ENCODE measurements around the gene C21orf91. TPM values are rescaled to one million over a fixed set of nuclear protein-coding genes. Genes with fewer than 3 reads are reported as not detected.

Gene C21orf91
- polyA plus RNA-seq, 1 experiment, result 17.5 TPM

DNA sequence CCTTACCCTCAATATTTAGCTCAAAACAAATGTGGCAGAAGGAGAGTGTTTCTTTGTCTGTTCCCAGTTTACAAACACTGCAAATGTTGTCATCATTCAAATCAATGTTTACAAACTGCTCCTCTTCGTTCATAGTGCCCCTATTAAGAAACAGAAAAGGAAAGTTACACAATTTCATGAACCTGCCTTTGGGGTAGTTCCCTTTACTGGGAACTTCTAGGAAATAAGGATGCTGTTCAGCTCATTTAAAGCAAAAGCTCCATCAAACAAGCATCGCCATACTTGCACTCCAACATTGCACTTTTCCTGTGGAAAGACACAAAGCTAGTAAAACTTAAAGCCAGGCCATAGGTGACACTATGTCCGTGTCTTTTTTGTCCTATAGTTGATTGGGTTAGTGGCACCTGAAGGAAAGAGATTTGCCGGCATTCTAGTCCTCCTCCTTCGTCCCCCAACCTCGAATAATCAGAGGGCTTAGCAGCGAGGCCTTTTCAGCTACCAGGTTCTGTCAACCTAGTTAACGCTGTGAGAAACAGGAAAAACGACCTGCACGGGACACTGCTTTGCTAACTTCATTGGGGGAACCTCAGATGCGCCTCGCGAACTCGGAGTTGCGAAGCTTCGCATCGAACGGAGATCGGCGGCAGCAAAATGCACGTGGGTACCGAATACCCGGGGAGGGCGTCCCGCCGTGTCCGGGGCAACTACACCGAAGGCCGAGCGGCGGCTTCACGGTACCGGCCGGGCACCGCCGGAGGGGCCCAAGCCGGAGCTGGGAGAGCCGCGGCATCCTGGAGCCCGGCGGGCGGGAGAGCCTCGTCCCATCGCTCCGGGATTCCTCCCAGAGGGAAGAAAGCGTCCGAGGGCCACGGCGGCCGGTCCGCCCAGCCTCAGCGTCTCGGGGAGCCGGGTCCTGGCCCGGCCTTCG lies 706 bp downstream of the C21orf91 start:
- Histone ChIP-seq H3K27me3 (ENCODE audit: control insufficient read depth, insufficient read depth, low read length) (no peaks in the 10 kb centered on the region), H3K4me3 (ENCODE audit: low read depth, low read length) (peak overlapping the region; percentile 81), H3K27ac (ENCODE audit: low read depth, low read length) (no peak overlapping the region), H3K9me3 (ENCODE audit: control insufficient read depth, insufficient read depth, low read length) (no peaks in the 10 kb centered on the region)
- ChIA-PET CTCF (interaction anchor here (0.7 to 4.1 kb wide), 3 partner anchors 30 to 139 kb away, joined by 3 to 19 read pairs (median 4); no protein-coding TSS in a partner anchor), POLR2A (interaction anchor here (0.6 to 2.6 kb wide), 7 partner anchors 9 to 252 kb away, joined by 3 to 23 read pairs (median 4); no protein-coding TSS in a partner anchor)
- DNase-seq (ENCODE audit: low read depth, low spot score), result no peak
- TF ChIP-seq, protein P1, sequence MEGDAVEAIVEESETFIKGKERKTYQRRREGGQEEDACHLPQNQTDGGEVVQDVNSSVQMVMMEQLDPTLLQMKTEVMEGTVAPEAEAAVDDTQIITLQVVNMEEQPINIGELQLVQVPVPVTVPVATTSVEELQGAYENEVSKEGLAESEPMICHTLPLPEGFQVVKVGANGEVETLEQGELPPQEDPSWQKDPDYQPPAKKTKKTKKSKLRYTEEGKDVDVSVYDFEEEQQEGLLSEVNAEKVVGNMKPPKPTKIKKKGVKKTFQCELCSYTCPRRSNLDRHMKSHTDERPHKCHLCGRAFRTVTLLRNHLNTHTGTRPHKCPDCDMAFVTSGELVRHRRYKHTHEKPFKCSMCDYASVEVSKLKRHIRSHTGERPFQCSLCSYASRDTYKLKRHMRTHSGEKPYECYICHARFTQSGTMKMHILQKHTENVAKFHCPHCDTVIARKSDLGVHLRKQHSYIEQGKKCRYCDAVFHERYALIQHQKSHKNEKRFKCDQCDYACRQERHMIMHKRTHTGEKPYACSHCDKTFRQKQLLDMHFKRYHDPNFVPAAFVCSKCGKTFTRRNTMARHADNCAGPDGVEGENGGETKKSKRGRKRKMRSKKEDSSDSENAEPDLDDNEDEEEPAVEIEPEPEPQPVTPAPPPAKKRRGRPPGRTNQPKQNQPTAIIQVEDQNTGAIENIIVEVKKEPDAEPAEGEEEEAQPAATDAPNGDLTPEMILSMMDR (IDR thresholded peaks at IDR 0.05; ENCODE audit: low read depth, low read length), result no peak

DNA sequence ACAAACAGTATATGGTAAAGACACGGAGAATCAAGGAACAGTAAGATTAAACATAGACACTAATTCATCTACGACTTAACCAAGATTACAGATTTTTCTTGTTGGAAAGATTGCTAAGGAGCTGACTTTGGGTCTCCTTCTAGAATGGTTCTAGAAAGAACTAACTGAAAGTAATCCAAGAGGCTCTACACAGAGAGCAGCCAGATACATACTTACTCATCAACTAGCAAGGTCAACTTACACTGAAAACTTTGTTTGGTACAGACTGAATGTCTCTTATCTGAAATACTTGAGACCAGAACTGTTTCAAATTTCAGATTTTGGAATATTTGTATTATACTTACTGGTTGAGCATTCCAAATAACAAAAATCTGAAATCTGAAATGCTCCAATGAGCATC lies 5.8 kb downstream of the C21orf91 start:
- ChIA-PET CTCF (interaction anchor here (0.8 to 1.9 kb wide), 3 partner anchors 33 to 112 kb away, joined by 3 to 5 read pairs (median 3); no protein-coding TSS in a partner anchor), POLR2A (no interaction called here)
- Histone ChIP-seq H3K27me3 (ENCODE audit: control insufficient read depth, insufficient read depth, low read length) (no peaks in the 10 kb centered on the region), H3K9me3 (ENCODE audit: control insufficient read depth, insufficient read depth, low read length) (peaks cover 3% of the 10 kb centered on the region), H3K4me3 (ENCODE audit: low read depth, low read length) (no peak overlapping the region), H3K27ac (ENCODE audit: low read depth, low read length) (no peak overlapping the region)
- TF ChIP-seq, protein P1 (IDR thresholded peaks at IDR 0.05; ENCODE audit: low read depth, low read length), result no peak
- no peak for DNase-seq (ENCODE audit: low read depth, low spot score)

DNA sequence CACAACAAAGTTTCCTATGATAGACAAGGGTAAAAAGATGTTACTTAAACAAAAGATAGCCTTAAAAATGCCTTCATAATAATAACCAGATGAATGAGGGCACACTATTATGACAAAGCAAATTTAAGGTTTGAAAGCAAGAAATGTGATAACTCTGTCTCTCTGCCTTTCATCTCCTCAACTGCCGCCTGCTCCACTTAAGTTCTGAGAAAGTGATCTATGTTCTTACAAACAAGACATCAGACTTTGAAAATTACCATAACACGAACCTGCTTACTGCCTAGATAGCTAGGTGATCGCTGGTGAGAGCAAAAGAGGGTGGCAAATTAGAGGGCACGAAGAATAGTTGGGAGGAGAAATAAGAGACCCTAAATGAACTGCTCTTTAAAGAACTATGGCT lies 13.2 kb downstream of the C21orf91 start:
- no peak for DNase-seq (ENCODE audit: low read depth, low spot score)
- TF ChIP-seq, protein P1 (IDR thresholded peaks at IDR 0.05; ENCODE audit: low read depth, low read length), result no peak
- ChIA-PET POLR2A (no interaction called here), CTCF (interaction anchor here (1.4 to 2.1 kb wide), 2 partner anchors 10 to 119 kb away, joined by 3 to 10 read pairs; no protein-coding TSS in a partner anchor)
- Histone ChIP-seq H3K27ac (ENCODE audit: low read depth, low read length) (no peak overlapping the region), H3K9me3 (ENCODE audit: control insufficient read depth, insufficient read depth, low read length) (peaks cover 9% of the 10 kb centered on the region), H3K27me3 (ENCODE audit: control insufficient read depth, insufficient read depth, low read length) (no peaks in the 10 kb centered on the region), H3K4me3 (ENCODE audit: low read depth, low read length) (no peak overlapping the region)

DNA sequence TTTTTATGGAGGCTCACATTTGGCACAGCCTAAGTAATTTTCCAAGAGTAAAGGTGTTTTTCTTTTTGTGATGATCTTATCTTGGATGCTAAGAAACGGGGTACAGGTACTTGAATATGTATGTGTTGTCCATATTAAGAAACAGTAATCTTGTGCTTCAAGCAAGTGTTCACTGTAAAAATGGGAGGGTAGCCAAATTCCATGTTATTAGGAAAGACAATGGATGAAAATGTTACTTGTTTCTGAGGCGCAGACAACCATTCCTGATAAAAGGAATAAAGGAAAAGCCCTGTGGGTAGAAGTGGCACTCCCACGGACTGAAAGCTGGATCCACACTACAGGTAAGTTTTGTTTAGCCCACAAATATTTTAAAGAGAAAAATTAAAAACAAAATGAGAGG lies 15.6 kb downstream of the C21orf91 start:
- DNase-seq (ENCODE audit: low read depth, low spot score), result no peak

More for the DNA sequence above, 15.6 kb downstream of the C21orf91 start:
- TF ChIP-seq, protein P1 (IDR thresholded peaks at IDR 0.05; ENCODE audit: low read depth, low read length), result no peak
- Histone ChIP-seq H3K9me3 (ENCODE audit: control insufficient read depth, insufficient read depth, low read length) (peaks cover 7% of the 10 kb centered on the region), H3K27ac (ENCODE audit: low read depth, low read length) (no peak overlapping the region), H3K27me3 (ENCODE audit: control insufficient read depth, insufficient read depth, low read length) (no peaks in the 10 kb centered on the region), H3K4me3 (ENCODE audit: low read depth, low read length) (no peak overlapping the region)
- POLR2A ChIA-PET, result no interaction called here
- CTCF ChIA-PET, result no interaction called here
